Measurements from ENCODE around the gene RBFOX2. TPM values are rescaled to one million over a fixed set of nuclear protein-coding genes. Genes with fewer than 3 reads are reported as not detected.
"Not testable (repeated sequence)": the region's sequence is repeated elsewhere in the genome, so short reads cannot be mapped to it uniquely, and the experiment has no call there.

Gene RBFOX2
- polyA plus RNA-seq, 4 donors: 113 to 208 (median 133) TPM

DNA sequence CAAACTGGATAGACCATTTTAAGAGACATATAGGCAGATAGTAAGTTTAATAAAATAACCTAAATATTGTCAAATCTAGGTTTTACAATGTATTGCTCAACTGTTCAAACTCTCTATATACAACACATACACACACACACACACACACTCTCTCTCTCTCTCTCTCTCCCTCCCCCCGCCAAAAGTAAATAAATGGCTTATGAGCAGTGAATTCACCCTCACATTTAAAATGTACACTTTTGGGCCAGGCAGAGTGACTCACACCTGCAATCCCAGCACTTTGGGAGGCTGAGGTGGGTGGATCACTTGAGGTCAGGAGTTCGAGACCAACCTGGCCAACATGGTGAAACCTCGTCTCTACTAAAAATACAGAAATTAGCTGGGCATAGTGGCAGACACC, 227.3 kb downstream of the RBFOX2 start:
- not testable (repeated sequence) for DNase-seq (ENCODE audit: low read depth in 4 of 4, low spot score in 3 of 4)

DNA sequence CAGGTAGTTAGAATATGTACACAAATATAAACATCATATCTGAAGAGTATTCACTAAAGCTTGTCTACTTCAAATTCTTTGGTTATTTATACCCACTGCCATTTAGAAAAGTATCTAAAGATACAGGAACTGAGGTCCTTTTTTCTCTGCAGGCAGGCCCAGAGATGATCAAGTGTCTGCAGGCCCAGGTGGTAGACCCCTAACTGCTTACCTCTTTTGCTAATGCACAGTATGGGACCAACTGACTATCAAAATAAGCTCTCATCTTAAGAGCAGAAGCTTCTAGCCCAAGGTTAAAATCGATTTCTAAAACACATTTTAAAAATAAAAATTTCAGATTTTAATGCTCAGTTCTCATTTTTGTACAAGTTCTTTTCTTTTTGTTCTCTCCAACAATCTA, 229.5 kb downstream of the RBFOX2 start:
- DNase-seq (ENCODE audit: low read depth in 4 of 4, low spot score in 3 of 4): no peak

DNA sequence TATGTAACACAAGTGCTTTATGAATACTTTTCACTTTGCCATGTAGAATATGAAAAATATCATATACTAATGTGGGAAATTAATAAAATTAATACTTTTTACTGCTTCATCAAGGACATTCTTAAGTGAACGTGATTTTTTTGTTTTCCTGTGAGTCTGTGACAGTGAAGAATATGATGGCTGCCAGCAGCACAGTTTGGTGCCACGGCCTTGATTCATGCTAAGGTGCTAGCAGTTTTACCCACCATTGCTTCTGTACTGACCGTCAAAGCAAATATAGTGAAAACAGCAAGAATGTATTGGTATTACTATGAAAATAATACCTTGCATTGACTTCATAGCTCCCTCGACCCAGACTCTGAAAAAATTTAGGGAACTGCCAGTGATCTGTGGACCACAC, 231.2 kb downstream of the RBFOX2 start:
- no peak for DNase-seq (ENCODE audit: low read depth in 4 of 4, low spot score in 3 of 4)

DNA sequence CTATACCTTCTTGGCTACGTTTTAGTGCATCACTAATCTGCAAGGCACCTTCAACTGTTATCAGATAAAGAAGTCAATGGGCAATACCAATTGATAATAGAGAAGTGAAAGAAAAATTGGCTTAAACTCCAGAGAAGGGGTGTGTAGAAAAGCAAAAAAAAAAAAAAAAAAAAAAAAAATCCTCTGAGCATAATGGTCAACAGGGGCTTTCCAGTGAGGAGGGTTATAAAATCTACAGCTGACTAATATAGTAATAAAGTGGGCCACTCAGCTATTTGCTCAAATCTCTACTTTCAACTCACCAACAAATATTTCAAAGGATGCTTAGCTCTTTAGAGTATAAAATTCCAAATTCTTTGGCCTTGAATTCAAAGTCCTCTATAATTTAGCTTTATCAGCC, 233.1 kb downstream of the RBFOX2 start:
- no peak for DNase-seq (ENCODE audit: low read depth in 4 of 4, low spot score in 3 of 4)

DNA sequence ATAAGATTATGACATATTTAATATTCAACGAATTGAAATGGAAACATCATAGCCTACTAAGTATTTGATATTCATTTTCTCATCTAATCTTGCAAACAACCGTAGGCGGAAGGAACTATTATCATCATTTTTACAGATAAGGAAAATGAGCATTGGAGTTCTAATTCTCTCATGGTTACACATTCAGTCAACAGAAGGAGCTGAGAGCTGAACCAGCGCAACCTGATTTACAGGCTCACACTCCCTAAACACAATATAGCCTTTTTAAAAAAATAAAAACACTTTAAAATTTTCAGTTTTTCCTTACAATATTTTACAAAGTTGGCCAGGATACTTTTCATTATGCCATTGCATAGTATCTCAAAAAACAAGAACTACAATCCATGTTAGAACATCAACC, 236.1 kb downstream of the RBFOX2 start:
- DNase-seq (ENCODE audit: low read depth in 4 of 4, low spot score in 3 of 4): no peak

DNA sequence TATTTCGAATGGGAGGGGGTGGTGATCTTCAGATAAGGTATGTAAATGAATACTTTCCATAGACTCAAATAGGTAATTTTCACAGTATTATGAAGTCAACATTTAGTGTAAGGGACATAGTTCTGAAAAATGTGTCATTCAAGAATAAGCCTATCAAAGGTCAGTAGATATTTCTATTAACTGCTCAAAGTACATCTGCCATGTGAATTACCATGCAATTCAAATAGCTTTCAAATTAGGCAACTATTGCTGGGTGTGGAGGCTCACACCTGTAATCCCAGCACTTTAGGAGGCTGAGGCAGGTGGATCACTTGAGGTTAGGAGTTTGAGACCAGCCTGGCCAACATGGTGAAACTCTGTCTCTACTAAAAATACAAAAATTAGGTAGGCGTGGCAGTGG, 236.8 kb downstream of the RBFOX2 start:
- not testable (repeated sequence) for DNase-seq (ENCODE audit: low read depth in 4 of 4, low spot score in 3 of 4)

DNA sequence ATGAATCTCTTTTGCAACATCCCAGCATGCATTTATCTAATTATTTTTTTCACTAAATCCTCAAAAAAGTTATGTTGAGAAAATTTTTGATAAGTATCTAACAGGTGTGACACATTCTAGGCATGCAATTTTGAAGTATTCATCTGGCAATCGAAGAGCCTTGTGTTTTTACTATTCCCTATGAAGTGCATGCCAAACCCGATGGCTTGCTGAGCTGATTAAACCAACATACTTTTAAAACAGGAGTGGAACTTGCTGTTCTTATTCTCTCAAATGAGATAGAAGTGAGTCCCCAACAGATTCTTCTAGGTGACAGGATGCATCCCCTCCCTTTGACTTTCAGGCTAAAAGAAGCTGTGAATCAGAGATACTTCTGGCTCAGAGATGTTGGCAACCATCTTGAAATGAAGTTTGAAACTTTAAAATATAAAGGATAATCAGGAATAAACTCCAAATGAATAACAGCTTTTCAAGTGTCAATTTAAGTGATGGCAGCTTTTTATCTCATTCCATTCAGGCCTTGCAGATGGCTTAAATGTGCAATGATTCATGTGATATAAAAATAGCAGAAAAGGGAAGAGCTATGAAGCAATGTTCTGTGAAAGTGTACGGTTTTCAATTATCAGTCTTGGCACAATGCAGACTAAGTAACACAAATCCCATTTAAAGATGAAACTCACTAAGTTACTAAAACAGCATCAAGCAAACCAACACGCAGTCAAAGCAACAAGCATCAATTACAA, 243.3 kb downstream of the RBFOX2 start:
- DNase-seq (ENCODE audit: low read depth in 4 of 4, low spot score in 3 of 4): no peak

DNA sequence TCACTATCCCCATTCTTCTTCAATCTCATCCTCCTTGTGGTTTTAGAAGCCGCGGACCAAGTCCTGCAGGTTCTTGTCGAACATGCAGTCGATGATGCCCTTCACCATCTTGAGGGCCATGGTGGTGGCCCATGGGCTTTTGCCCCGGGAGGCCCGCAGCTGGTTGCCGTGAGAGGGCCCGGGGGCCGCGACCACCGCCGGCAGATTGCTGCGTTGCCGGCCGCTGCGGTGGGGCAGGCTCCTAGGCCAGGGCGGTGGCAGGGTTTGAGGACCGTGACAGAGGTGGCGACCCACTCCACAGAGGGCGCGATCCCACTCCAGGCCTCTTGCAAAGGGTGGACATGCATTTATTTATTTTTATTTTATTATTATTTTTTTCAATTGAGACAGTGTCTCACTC, 244.0 kb downstream of the RBFOX2 start:
- DNase-seq (ENCODE audit: low read depth in 4 of 4, low spot score in 3 of 4): no peak

DNA sequence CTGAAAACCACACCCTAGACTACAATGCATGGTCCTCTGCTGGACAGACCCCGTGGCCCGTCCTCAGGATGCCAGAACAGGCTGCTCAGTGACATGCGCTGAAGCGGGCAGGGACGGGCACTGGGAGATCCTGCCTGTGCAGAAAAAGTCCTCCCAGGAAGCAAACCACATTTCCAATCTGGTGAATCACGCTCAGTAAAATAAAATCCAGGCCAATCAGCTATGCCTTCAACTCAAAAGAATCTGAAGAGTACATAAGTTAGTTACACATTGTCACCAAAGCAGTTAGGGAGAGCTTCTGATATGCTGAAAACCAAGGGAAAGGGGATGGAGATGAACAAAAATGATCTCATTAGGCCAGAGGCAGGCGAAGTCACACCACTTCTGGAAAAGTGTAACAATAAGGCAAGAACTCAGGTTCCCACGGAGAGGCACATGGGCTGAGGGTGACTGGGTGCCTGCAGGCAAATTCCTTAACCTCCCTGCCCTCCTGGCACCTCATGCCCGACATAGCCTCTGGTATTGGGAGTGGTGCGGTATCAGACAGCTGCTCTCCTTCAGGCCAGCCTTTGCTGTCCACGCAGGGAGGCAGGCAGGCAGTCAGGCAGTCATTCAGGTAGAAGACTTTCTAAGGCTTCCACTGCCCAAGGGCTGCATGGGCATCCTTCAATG, 244.5 kb downstream of the RBFOX2 start:
- no peak for DNase-seq (ENCODE audit: low read depth in 4 of 4, low spot score in 3 of 4)

DNA sequence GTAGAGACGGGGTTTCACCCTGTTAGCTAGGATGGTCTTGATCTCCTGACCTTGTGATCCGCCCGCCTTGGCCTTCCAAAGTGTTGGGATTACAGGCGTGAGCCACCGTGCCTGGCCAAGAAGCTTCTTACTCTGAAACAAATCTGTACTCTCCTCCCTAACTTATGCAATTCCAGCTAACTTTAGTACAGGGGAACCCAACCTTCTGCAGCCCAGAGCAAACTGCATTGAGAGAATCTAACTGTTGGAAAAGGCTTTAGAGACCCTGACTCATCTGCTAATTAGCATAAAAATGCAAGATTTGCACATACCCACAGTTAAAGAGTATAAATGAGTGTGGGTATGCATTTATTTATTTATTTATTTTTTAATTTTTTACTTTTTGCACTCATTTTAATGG, 246.1 kb downstream of the RBFOX2 start:
- DNase-seq (ENCODE audit: low read depth in 4 of 4, low spot score in 3 of 4): no peak

DNA sequence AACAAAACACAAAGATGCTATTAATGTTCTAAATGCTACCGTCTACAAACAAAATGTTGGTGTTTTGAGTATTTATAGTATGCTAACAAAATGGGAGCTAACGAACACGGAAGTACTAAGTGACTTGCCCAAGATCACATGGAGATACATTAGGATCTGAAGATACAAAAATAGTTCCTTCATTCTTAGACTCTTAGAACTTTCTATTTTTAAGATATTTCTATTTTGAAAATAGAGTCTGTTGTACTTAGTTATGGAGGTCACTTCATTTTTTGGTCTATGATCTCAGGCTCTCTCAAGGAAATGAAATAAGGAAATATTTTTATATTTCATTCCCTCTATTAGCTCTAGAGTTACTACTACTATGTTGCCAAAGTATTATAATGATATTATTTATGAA, 246.7 kb downstream of the RBFOX2 start:
- DNase-seq (ENCODE audit: low read depth in 4 of 4, low spot score in 3 of 4): no peak

DNA sequence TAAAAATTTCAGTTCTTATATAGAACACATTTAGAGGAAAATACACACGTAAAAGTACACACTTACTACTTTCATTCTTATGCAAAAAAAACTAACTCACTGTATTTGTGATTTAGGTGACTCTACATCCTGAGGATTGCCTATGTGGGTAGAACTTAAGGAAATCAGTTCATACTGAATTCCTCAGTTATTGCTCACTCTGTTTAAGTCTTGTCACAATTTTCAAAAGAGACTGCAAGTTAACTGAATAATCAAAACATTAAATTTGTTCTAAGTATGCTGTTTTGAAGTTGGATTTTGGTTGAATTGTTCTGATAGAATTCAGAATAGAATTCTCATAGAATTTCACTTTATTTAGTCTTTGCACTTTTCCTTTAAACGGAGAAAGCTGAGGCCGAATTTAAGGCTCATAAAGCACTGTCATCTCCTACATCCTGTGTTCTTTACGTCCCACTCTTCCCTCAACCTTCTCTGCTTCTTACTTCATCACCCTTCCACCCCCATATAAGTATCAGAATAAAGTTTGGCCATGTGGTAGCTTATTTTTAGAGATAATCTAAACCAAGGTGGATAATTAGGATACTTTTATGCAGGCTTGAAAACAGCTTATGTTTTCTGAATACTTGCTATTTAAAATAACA, 251.2 kb downstream of the RBFOX2 start:
- no peak for DNase-seq (ENCODE audit: low read depth in 4 of 4, low spot score in 3 of 4)

DNA sequence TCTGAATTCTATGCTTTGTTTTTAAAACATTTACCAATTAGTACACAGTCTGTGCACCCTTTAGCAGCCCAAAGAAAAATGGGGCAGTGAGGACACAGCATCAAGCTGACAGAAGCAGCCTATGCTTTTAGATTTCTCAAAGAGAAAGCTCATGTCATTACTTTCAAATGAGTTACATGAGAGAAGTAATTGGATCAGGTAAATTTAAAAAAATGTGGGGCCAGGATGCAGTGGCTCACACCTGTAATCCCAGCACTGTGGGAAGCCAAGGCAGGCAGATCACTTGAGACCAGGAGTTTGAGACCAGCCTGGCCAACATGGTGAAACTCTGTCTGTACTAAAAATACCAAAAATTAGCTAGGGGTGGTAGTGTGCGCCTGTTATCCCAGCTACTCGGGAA, 253.3 kb downstream of the RBFOX2 start:
- DNase-seq (ENCODE audit: low read depth in 4 of 4, low spot score in 3 of 4): no peak

DNA sequence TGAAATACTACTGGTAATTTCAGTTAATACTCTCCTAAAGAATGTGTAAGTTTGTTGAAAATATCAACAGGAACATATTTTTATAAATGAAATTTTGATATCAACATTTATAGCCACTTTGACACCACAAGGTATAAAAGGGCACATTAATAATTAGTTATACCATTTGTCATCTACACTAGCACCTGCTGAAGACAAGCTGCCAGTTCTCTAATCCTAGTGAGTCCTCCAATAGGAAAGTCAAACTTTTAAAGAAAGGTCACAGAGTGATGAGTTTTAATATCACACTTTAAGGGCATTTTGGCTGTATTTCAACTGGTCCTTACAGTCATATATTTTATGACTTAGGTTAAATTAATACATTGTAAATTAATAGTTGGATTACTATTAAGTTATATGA, 258.6 kb downstream of the RBFOX2 start:
- DNase-seq (ENCODE audit: low read depth in 4 of 4, low spot score in 3 of 4): no peak

DNA sequence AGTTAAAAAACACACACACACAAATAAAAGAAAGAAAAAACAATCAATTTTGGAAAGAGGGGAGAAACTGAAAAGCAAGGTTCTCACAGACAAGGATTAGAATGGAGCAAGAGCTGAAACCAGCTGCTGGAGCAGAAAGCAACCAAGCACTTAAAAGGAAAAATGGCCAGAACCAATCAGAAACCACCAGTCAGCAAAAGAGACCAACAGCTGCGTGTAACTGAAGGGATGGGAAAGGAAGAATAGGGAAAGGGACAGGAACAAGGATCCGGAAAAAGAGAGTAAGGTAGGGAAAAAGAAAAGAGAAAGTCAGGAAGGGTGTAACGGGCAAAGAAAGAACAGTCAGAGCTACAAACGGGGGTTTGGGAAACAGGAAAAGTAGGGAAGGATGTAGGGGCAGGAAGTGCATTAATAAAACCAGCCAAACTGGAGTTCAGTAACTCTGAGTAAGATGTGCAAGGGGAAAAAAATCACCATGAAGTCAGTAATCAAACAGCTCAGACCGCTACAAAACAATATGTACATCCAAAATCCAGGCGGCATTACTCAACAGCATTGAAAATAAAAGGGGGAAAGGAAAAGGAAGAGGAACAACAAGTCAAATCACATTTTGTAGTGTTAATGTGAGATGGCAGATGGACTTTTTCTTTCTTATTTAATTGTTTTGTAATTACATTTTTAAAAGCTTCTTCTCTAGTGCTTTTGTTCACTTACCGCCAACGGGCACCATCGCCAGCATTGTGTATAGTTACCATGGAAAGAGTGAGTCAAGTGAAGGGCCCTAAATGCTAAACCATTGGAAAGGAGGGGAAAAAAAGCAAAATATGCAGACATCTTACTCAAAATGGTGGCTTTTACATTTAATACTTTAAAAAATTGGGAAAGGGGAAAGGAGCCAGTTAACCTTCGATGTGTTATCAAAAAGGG, 261.7 kb downstream of the RBFOX2 start:
- no peak for DNase-seq (ENCODE audit: low read depth in 4 of 4, low spot score in 3 of 4)

DNA sequence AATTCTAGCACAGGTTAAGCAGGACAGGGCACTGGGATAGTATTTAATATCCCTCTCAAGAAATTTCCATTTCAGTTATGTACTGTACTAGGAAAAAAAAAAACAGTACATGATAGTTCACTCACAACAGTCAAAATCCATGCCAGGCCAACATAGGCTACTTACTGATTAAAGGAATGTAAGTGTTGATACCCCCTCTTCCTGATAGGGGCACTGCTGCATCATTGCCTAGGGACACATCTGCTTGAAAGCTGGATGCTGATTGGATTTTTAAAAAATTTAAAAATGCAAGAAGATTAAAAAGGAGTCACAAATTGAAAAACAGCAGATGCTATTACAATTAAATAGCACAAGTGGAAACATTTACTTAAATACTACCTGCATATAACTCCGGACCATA, 267.6 kb downstream of the RBFOX2 start:
- DNase-seq (ENCODE audit: low read depth in 4 of 4, low spot score in 3 of 4): no peak

DNA sequence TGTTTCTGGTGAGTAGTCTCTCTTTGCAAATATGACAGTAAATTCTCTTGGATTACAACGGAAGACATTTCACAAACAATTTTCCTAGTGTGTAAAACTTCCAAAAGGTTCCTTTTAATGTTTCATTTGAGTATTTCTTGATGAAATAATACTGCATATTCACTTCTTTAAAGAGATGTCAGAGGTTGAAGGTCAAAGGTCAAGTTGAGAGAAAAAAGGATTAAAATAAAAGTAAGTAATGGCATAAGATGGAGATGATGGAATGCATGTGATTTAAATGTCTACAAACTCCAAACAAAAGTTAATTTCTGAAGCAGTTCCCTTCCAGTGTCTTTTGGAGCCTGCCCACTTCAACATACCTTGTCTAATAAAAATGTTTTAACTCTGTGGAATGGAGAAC, 270.2 kb downstream of the RBFOX2 start:
- no peak for DNase-seq (ENCODE audit: low read depth in 4 of 4, low spot score in 3 of 4)

DNA sequence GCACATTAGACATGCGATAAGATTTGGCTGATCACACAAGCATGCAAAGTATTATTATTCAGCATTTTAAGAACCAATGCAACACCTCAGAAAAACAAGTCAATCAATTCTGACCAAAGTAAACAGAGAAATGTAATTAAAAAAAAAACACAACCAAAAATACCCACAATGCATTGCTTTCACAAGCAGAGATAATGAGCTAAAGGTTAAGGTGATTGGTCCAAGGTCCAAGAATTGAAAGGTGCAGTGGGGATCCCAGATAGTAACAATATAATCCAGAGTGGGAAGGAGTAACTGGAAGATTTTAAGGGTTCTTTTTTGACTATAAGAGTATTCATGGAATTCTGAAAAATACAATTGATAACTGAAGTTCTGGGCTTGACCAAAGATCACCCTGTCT, 271.9 kb downstream of the RBFOX2 start:
- DNase-seq (ENCODE audit: low read depth in 4 of 4, low spot score in 3 of 4): no peak

DNA sequence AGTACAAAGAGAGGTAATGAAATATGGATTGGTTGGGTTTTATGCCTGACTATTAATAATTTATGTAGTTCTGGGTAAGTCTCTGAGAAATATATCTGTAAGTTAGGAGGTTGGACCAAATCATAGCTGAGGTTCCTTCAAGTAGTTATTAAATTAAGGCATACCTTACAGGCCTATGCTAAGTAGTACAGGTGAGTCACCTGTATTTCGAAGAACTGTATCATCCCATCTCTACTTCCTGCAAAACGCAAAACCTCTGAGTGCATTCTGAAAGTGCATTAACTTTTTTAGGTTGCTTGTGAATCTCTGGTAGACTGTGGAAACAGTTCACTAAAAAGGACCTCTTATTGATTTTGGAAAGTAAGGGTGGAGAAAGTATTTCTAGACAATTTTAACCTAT, 273.9 kb downstream of the RBFOX2 start:
- DNase-seq (ENCODE audit: low read depth in 4 of 4, low spot score in 3 of 4): no peak

DNA sequence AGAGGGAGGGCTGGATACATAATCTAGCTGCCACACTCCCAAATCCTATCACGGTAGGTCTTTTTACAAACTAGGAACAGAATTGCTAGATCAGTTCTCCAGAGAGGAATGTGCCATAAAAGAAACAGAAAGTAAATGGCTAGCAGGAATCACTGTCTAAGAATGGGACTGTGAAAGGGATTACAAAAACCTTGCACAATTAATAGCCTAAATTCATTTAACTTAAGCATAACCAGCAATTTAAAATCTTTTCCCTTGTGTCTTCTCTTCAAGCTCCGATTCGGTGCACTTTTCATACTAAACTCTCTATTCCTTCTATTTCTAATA, 275.8 kb downstream of the RBFOX2 start:
- DNase-seq (ENCODE audit: low read depth in 4 of 4, low spot score in 3 of 4): no peak
